Endodermal cell (in vitro differentiated cells): ENCODE results near the gene NEBL. TPM values are rescaled to one million over a fixed set of nuclear protein-coding genes. Genes with fewer than 3 reads are reported as not detected.

Source experiments
- DNase-seq: peaks from one replicate; pipeline ENCODE4 v3.0.0-alpha.2; 2017
- H3K27ac ChIP-seq: 2 replicates; pipeline ENCODE4 v1.5.1; 2013; ENCODE audit warnings: mild to moderate bottlenecking, low read depth, low read length, moderate library complexity
- H3K27me3 ChIP-seq: 2 replicates; pipeline ENCODE4 v1.6.1; 2013; ENCODE audit warnings: mild to moderate bottlenecking, low read length, moderate library complexity; ENCODE audit not compliant: insufficient read depth, control insufficient read depth, poor library complexity, severe bottlenecking
- H3K36me3 ChIP-seq: 2 replicates; pipeline ENCODE4 v1.7.0; 2013; ENCODE audit warnings: mild to moderate bottlenecking, low read length, moderate library complexity; ENCODE audit not compliant: control insufficient read depth, insufficient read depth
- H3K4me1 ChIP-seq: one replicate; pipeline ENCODE4 v1.7.0; 2013; ENCODE audit warnings: low read length; ENCODE audit not compliant: control insufficient read depth, insufficient read depth
- H3K4me3 ChIP-seq: 2 replicates; pipeline ENCODE4 v1.5.1; 2013; ENCODE audit warnings: mild to moderate bottlenecking, low read length, moderate library complexity
- H3K9ac ChIP-seq: 2 replicates; pipeline ENCODE4 v1.6.1; 2013; ENCODE audit warnings: mild to moderate bottlenecking, low read length, moderate library complexity; ENCODE audit not compliant: poor library complexity, severe bottlenecking; ENCODE audit errors: extremely low read depth
- H3K9me3 ChIP-seq: 2 replicates; pipeline ENCODE4 v1.6.1; 2013; ENCODE audit warnings: mild to moderate bottlenecking, low read length, moderate library complexity; ENCODE audit not compliant: control insufficient read depth
- H3K27ac Mint-ChIP-seq: 2 replicates; pipeline ENCODE4 v1.8.0; 2020; ENCODE audit warnings: mixed read lengths
- H3K27me3 Mint-ChIP-seq: 2 replicates; pipeline ENCODE4 v1.8.0; 2021; ENCODE audit warnings: mild to moderate bottlenecking, mixed read lengths; ENCODE audit not compliant: insufficient read depth
- H3K36me3 Mint-ChIP-seq: 2 replicates; pipeline ENCODE4 v1.8.0; 2020; ENCODE audit warnings: low read depth, mixed read lengths
- H3K4me1 Mint-ChIP-seq: 2 replicates; pipeline ENCODE4 v1.8.0; 2020; ENCODE audit warnings: mixed read lengths
- H3K4me3 Mint-ChIP-seq: 2 replicates; pipeline ENCODE4 v1.8.0; 2020; ENCODE audit warnings: mild to moderate bottlenecking, moderate library complexity, mixed read lengths
- H3K9me3 Mint-ChIP-seq: 2 replicates; pipeline ENCODE4 v1.8.0; 2020; ENCODE audit warnings: mild to moderate bottlenecking, mixed read lengths
- CTCF ChIP-seq: fragments of 200-600 bp; sonication (generic); conservative IDR thresholded peaks from 2 replicates; pipeline ENCODE4 v1.5.0; 2021; ENCODE audit warnings: antibody characterized with exemption, mild to moderate bottlenecking
- WGBS, 2 experiments: methylation state at CpG; one replicate each; pipeline versions ENCODE4 v1.1.5 to v1.1.7; 2013; ENCODE audit warnings: missing lambda C conversion rate in 2 of 2, mixed read lengths in 1 of 2; ENCODE audit not compliant: insufficient coverage in 1 of 2, insufficient read length in 1 of 2; 5-methylcytosine and 5-hydroxymethylcytosine counted together
- total RNA-seq, 2 donors: library from RNA; stranded (reverse); fragmentation: NEBNext Ultra II Directional in 1 of 2; extraction: Animal tissue kit (Norgen Biotek cat#: 25700) in 1 of 2; gene quantifications; 2 replicates in 1 of 2; 3 replicates in 1 of 2; pipeline ENCODE4 v1.2.1, GENCODE V29; 2021

Gene NEBL
- total RNA-seq, 2 donors from 2014 or later: 39.8 to 61.6 TPM

- H3K4me1 Mint-ChIP-seq: peaks cover 21% of the 10 kb centered on the region
- H3K9me3 ChIP-seq: no peaks in the 10 kb centered on the region
- H3K27ac Mint-ChIP-seq: no peak overlapping the region
- H3K27ac ChIP-seq: no peak overlapping the region
- no peak for TF ChIP-seq CTCF
- H3K4me3 Mint-ChIP-seq: no peak overlapping the region
- WGBS, 2 experiments: 83 to 90% methylated on average over 6 to 7 of the region's 7 CpGs
- peaks cover 38% of the 10 kb centered on the region for H3K36me3 Mint-ChIP-seq
- peaks cover 3% of the 10 kb centered on the region for H3K4me1 ChIP-seq
- no peaks in the 10 kb centered on the region for H3K27me3 ChIP-seq
- no peaks in the 10 kb centered on the region for H3K9me3 Mint-ChIP-seq
- peaks cover 29% of the 10 kb centered on the region for H3K36me3 ChIP-seq
- no peak for DNase-seq
- H3K4me3 ChIP-seq: no peak overlapping the region
- no peaks in the 10 kb centered on the region for H3K27me3 Mint-ChIP-seq
- no peak overlapping the region for H3K9ac ChIP-seq
Observed at GRCh38 chr10:20877554-20877953, 19.6 kb downstream of the NEBL start.

GRCh38 chr10:20874261-20874660 lies 22.9 kb downstream of the NEBL start:
- no peak for DNase-seq
- whole genome bisulfite sequencing, 2 experiments: 95 to 100% methylated on average over 2 of the region's 2 CpGs
- Mint-ChIP-seq H3K27me3 (no peaks in the 10 kb centered on the region), H3K36me3 (peaks cover 29% of the 10 kb centered on the region), H3K9me3 (no peaks in the 10 kb centered on the region), H3K4me3 (no peak overlapping the region), H3K4me1 (peaks cover 34% of the 10 kb centered on the region), H3K27ac (no peak overlapping the region)
- Histone ChIP-seq H3K9me3 (no peaks in the 10 kb centered on the region), H3K4me3 (no peak overlapping the region), H3K36me3 (peaks cover 4% of the 10 kb centered on the region), H3K27me3 (no peaks in the 10 kb centered on the region), H3K9ac (no peak overlapping the region), H3K4me1 (peaks cover 3% of the 10 kb centered on the region), H3K27ac (no peak overlapping the region)
- TF ChIP-seq CTCF: no peak

- H3K36me3 Mint-ChIP-seq: peaks cover 31% of the 10 kb centered on the region
- H3K4me3 Mint-ChIP-seq: no peak overlapping the region
- Histone ChIP-seq H3K27ac (no peak overlapping the region), H3K4me3 (peak overlapping the region; percentile 25), H3K27me3 (no peaks in the 10 kb centered on the region), H3K4me1 (no peaks in the 10 kb centered on the region), H3K36me3 (peaks cover 5% of the 10 kb centered on the region), H3K9me3 (no peaks in the 10 kb centered on the region), H3K9ac (no peak overlapping the region)
- H3K9me3 Mint-ChIP-seq: no peaks in the 10 kb centered on the region
- no peaks in the 10 kb centered on the region for H3K27me3 Mint-ChIP-seq
- DNase-seq: no peak
- H3K4me1 Mint-ChIP-seq: peaks cover 24% of the 10 kb centered on the region
- whole genome bisulfite sequencing, 2 experiments: 78 to 79% methylated on average over 4 to 6 of the region's 7 CpGs
- no peak overlapping the region for H3K27ac Mint-ChIP-seq
- no peak for TF ChIP-seq CTCF
Observed at GRCh38 chr10:20871970-20872369, 25.1 kb downstream of the NEBL start.
